HCT116 (cell line): ENCODE data around the gene SCG5. TPM values are rescaled to one million over a fixed set of nuclear protein-coding genes. Genes with fewer than 3 reads are reported as not detected.

Experiments
- ATAC-seq: fragments of 200-7000 bp; cut with Tn5 transposase; 2 replicates; pipeline ENCODE4 v1.9.1; 2020; ENCODE audit warnings: mild to moderate bottlenecking, moderate library complexity
- BruUV-seq: library from RNA; stranded (reverse); fragments of 400-500 nt; replicated peaks from 2 replicates; lab custom pipeline; 2021; lab: Mats Ljungman, UMichigan
- CTCF ChIA-PET: fragments of 300-600 bp; sonication (Branson Sonifier 250); formaldehyde crosslinking; loops from one replicate; lab custom pipeline; 2021; ENCODE audit warnings: antibody characterized with exemption; lab: Charles Lee
- POLR2A ChIA-PET: fragments of 300-600, 350-600 bp; sonication (Branson Sonifier 250); formaldehyde crosslinking; loops from one replicate; lab custom pipeline; 2021; ENCODE audit warnings: antibody characterized with exemption; lab: Charles Lee
- RAD21 ChIA-PET, 2 experiments: fragments of 300-600 bp; sonication (Branson Sonifier 250); formaldehyde crosslinking; loops; one replicate each; lab custom pipeline; 2023; ENCODE audit warnings: low total read pairs in 2 of 2; ENCODE audit not compliant: uncharacterized antibody in 2 of 2, unreplicated experiment in 2 of 2, low non-redundant PET in 1 of 2; lab: Charles Lee
- DNase-seq: peaks from one replicate; pipeline ENCODE4 v3.0.0-alpha.2; 2010; ENCODE audit warnings: low read depth, low spot score
- H2AFZ ChIP-seq: fragments of 200-600 bp; shearing (Covaris generic), sonication (generic); 2 replicates; pipeline ENCODE4 v1.6.1; 2017; ENCODE audit warnings: low read depth, mixed run types, mixed read lengths, antibody characterized with exemption, low read length; ENCODE audit not compliant: poor library complexity, severe bottlenecking
- H3K27ac ChIP-seq: 2 replicates; pipeline ENCODE4 v1.5.1; 2012; ENCODE audit warnings: low read depth, low read length
- H3K27me3 ChIP-seq: fragments of 200-600 bp; sonication (generic); 2 replicates; pipeline ENCODE4 v1.6.1; 2016; ENCODE audit warnings: mixed run types, low read length, mixed read lengths; ENCODE audit not compliant: insufficient read depth
- H3K36me3 ChIP-seq, 2 experiments: fragments of 200-500 bp in 1 of 2; fragments of 200-600 bp in 1 of 2; sonication (Bioruptor generic) in 1 of 2; sonication (generic) in 1 of 2; 2 replicates each; pipeline versions ENCODE4 v1.5.1 to v1.6.1; 2014 to 2016; ENCODE audit warnings: low read length in 2 of 2, inconsistent platforms in 1 of 2, mixed read lengths in 1 of 2, mixed run types in 1 of 2; ENCODE audit not compliant: insufficient read depth in 2 of 2, control insufficient read depth in 1 of 2
- H3K4me1 ChIP-seq, 2 experiments: fragments of 200-600 bp in 1 of 2; sonication (generic) in 1 of 2; 2 replicates each; pipeline versions ENCODE4 v1.5.1 to v1.6.1; 2012 to 2017; ENCODE audit warnings: low read length in 2 of 2, inconsistent platforms in 1 of 2, mild to moderate bottlenecking in 1 of 2, mixed read lengths in 1 of 2, mixed run types in 1 of 2, moderate library complexity in 1 of 2; ENCODE audit not compliant: insufficient read depth in 2 of 2, control insufficient read depth in 1 of 2
- H3K4me2 ChIP-seq: fragments of 200-600 bp; sonication (generic); 2 replicates; pipeline ENCODE4 v1.6.1; 2017; ENCODE audit warnings: mixed run types, low read length, mixed read lengths
- H3K4me3 ChIP-seq, 2 experiments: fragments of 200-600 bp in 1 of 2; sonication (generic) in 1 of 2; replicated peaks in 1 of 2; 2 replicates each; pipeline ENCODE4 v1.5.1; 2011 to 2016; ENCODE audit warnings: low read length in 2 of 2, control low read depth in 1 of 2, low read depth in 1 of 2, mild to moderate bottlenecking in 1 of 2, mixed read lengths in 1 of 2, mixed run types in 1 of 2
- H3K79me2 ChIP-seq: fragments of 200-600 bp; sonication (generic); 2 replicates; pipeline ENCODE4 v1.6.1; 2017; ENCODE audit warnings: mild to moderate bottlenecking, mixed run types, low read length, moderate library complexity, mixed read lengths; ENCODE audit not compliant: insufficient read depth
- H3K9ac ChIP-seq: fragments of 200-600 bp; sonication (generic); 2 replicates; pipeline ENCODE4 v1.6.1; 2016; ENCODE audit warnings: low read length, mixed read lengths
- H3K9me2 ChIP-seq: fragments of 200-600 bp; sonication (generic), shearing (Covaris generic); 2 replicates; pipeline ENCODE4 v1.6.1; 2017; ENCODE audit warnings: mixed run types, mild to moderate bottlenecking, moderate library complexity; ENCODE audit not compliant: insufficient read depth
- H3K9me3 ChIP-seq, 2 experiments: fragments of 200-500 bp in 1 of 2; fragments of 200-600 bp in 1 of 2; sonication (Bioruptor generic) in 1 of 2; sonication (generic) in 1 of 2; 2 replicates each; pipeline ENCODE4 v1.6.1; 2014 to 2017; ENCODE audit warnings: low read length in 2 of 2, mixed read lengths in 2 of 2, inconsistent platforms in 1 of 2, low read depth in 1 of 2, mild to moderate bottlenecking in 1 of 2, mixed run types in 1 of 2, moderate library complexity in 1 of 2; ENCODE audit not compliant: control insufficient read depth in 1 of 2, insufficient read depth in 1 of 2
- H4K20me1 ChIP-seq: fragments of 200-600 bp; sonication (generic), shearing (Covaris generic); 2 replicates; pipeline ENCODE4 v1.6.1; 2017; ENCODE audit warnings: mixed run types, mild to moderate bottlenecking, moderate library complexity; ENCODE audit not compliant: insufficient read depth
- ATF3 ChIP-seq: IDR thresholded peaks from 2 replicates; pipeline ENCODE4 v1.6.1; 2012
- CBX3 ChIP-seq: IDR thresholded peaks from 2 replicates; pipeline ENCODE4 v1.6.1; 2012; ENCODE audit warnings: low read depth
- CTCF ChIP-seq, 3 experiments: fragments of 200-600 bp in 1 of 3; sonication (generic) in 1 of 3; IDR thresholded peaks in 2 of 3; conservative IDR thresholded peaks in 1 of 3; 2 replicates each; pipeline ENCODE4 v1.5.1; 2012 to 2017; ENCODE audit warnings: low read depth in 2 of 3, low read length in 2 of 3, antibody characterized with exemption in 1 of 3, borderline replicate concordance in 1 of 3, control low read depth in 1 of 3, mild to moderate bottlenecking in 1 of 3, mixed read lengths in 1 of 3, mixed run types in 1 of 3, moderate library complexity in 1 of 3; ENCODE audit not compliant: insufficient read depth in 1 of 3
- ELF1 ChIP-seq: IDR thresholded peaks from 2 replicates; pipeline ENCODE4 v1.6.1; 2012; ENCODE audit warnings: low read depth, borderline replicate concordance
- EZH2 ChIP-seq: fragments of 200-600 bp; sonication (generic); IDR thresholded peaks from 2 replicates; pipeline ENCODE4 v1.6.1; 2017; ENCODE audit warnings: antibody characterized with exemption, mixed run types
- EZH2phosphoT487 ChIP-seq: fragments of 200-600 bp; IDR thresholded peaks from 2 replicates; pipeline ENCODE4 v1.6.1; 2018; ENCODE audit warnings: antibody characterized with exemption, borderline replicate concordance
- JUND ChIP-seq: IDR thresholded peaks from 2 replicates; pipeline ENCODE4 v1.6.1; 2012
- MAX ChIP-seq: IDR thresholded peaks from 2 replicates; pipeline ENCODE4 v1.6.1; 2012
- RAD21 ChIP-seq: IDR thresholded peaks from 2 replicates; pipeline ENCODE4 v1.6.1; 2012; ENCODE audit warnings: low read depth, mild to moderate bottlenecking
- REST ChIP-seq: IDR thresholded peaks from 2 replicates; pipeline ENCODE4 v1.6.1; 2012; ENCODE audit warnings: low read depth
- SIN3A ChIP-seq: IDR thresholded peaks from 2 replicates; pipeline ENCODE4 v1.6.1; 2012; ENCODE audit warnings: low read depth
- ZFX ChIP-seq: fragments of 450-650 bp; IDR thresholded peaks from 2 replicates; pipeline ENCODE4 v1.6.1; 2017
- ZNF274 ChIP-seq: fragments of 200-500 bp; sonication (Bioruptor generic); IDR thresholded peaks from 2 replicates; pipeline ENCODE4 v1.6.1; 2014; ENCODE audit warnings: mild to moderate bottlenecking, low read depth, low read length, inconsistent platforms
- intact Hi-C: fragments of 100-400 bp; cut with micrococcal nuclease; formaldehyde crosslinking; loops from 2 replicates; pipeline ENCODE4 v1.10.0; 2022
- total RNA-seq: library from RNA; stranded (reverse); gene quantifications from one replicate; pipeline ENCODE4 v1.2.1, GENCODE V29; 2021; ENCODE audit not compliant: unreplicated experiment

The SCG5 gene
- total RNA-seq, 1 experiment from 2014 or later: 1.7 TPM

GRCh38 chr15:32652178-32652577, 10.7 kb downstream of the SCG5 start (continued):
- no peak for TF ChIP-seq REST
- TF ChIP-seq EZH2phosphoT487: no peak
- no peak for TF ChIP-seq MAX
- TF ChIP-seq ZFX: no peak
- TF ChIP-seq JUND: no peak
- no peak for TF ChIP-seq ELF1

GRCh38 chr15:32656091-32656490, 14.6 kb downstream of the SCG5 start:
- Histone ChIP-seq H3K9me2 (no peaks in the 10 kb centered on the region), H3K36me3 (peaks cover 0 to 4% of the 10 kb centered on the region in 2 experiments; a peak in 2 of 4 replicates), H3K27ac (no peak overlapping the region), H3K4me3 (no peak overlapping the region), H3K79me2 (no peaks in the 10 kb centered on the region), H3K9ac (no peak overlapping the region), H2AFZ (no peak overlapping the region), H3K9me3 (no peaks in the 10 kb centered on the region), H3K27me3 (no peaks in the 10 kb centered on the region), H4K20me1 (no peaks in the 10 kb centered on the region), H3K4me2 (no peak overlapping the region), H3K4me1 (no peaks in the 10 kb centered on the region)
- ChIA-PET CTCF (no interaction called here), POLR2A (no interaction called here), RAD21 (no interaction called here)
- no TSS peak for BruUV-seq
- intact Hi-C loops: no loop called here
- TF ChIP-seq RAD21 (no peak), ELF1 (no peak), SIN3A (no peak), ATF3 (no peak), CTCF (IDR thresholded peaks at IDR 0.05 in 2 of 3, conservative IDR thresholded peaks at IDR 0.05 in 1 of 3; ENCODE audit: borderline replicate concordance in 1 of 3, insufficient read depth in 1 of 3, low read depth in 2 of 3, low read length in 2 of 3) (no peak), ZNF274 (no peak), CBX3 (no peak), EZH2 (no peak)
- no peak for DNase-seq
- ATAC-seq: no peak
